Measurements from ENCODE around the gene ACTL6B.

Gene ACTL6B

DNA sequence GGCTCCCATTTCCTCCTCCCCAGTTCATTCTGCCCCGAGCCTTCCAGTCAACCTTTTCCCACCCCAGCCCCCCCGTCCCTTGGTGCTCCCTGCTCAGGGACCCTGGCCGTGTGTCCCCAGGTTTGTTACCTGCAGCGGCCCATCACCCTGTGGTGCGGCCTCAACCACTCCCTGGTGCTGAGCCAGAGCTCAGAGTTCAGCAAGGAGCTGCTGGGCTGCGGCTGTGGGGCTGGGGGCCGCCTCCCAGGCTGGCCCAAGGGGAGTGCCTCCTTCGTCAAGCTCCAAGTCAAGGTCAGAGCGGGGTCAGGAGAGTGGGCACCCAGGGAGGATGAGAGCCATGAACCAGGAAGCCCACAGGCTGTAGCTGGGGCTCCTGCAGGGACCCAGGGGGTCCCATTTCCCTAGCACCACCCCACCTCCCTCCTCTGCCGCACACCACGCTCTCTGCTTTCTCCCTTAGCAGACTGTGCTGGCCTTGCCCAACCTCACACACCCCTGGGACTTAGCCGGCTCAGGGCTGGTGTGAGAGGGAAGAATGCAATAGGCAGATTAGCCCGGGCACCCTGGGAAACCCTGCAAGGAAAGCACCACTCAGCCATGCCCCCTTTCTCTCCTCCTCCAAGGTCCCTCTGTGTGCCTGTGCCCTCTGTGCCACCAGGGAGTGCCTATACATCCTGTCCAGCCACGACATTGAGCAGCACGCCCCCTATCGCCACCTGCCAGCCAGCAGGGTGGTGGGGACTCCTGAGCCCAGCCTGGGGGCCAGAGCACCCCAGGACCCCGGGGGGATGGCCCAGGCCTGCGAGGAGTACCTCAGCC is 56.1 kb downstream of the ACTL6B start:
- DNase-seq = no peak

DNA sequence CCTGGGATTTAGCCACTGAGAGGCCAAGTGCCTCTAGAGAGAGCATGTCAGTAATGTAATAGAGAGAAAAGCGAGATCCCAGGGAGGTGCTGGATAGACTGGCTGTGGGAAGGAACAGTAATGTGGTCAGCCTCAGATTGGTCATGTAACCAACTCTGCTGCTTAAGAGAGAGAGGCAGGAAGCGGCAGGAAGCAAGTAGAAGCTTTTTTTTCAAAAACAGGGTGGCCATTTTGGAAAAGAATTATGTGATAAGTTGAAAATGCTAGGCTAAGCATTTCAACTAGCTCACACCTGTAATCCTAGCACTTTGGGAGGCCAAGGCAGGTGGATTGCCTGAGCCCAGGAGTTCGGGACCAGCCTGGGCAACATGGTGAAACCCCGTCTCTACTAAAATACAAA is 57.8 kb downstream of the ACTL6B start:
- no peak for DNase-seq

DNA sequence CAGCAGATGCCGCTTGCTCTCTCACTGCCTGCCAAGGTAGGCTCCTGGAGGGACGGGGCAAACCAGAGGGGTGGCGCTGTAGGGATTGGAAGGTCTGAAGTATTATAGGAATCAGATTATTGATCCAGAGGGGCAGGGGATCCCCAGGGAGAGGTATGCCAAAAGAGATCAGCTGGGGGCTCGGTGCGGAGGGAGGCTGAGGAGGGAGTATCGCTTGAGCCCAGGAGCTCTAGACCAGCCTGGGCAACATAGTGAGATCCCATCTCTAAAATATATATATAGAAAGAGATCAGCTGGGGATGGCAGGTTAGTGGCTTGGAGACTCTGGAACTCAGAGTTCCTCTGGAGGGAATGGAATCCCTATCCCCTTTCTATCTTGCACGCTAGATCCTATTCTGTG is 61.1 kb downstream of the ACTL6B start:
- no peak for DNase-seq

Measured in NCI-H2029 (cell line).